A673 (cell line): Measurements from ENCODE around the gene PTX4. TPM values are rescaled to one million over a fixed set of nuclear protein-coding genes. Genes with fewer than 3 reads are reported as not detected.

Experiments
- BruUV-seq: library from RNA; stranded (reverse); fragments of 400-500 nt; replicated peaks from 2 replicates; lab custom pipeline; 2021; lab: Mats Ljungman, UMichigan
- CTCF ChIA-PET: fragments of 300-600 bp; sonication (Branson Sonifier 250); formaldehyde crosslinking; loops from one replicate; lab custom pipeline; 2022; ENCODE audit warnings: antibody characterized with exemption; lab: Charles Lee
- POLR2A ChIA-PET: fragments of 300-600 bp; sonication (Branson Sonifier 250); formaldehyde crosslinking; loops from one replicate; lab custom pipeline; 2022; ENCODE audit warnings: antibody characterized with exemption; ENCODE audit not compliant: low non-redundant PET; lab: Charles Lee
- DNase-seq: peaks from one replicate; pipeline ENCODE4 v3.0.0-alpha.2; 2015; ENCODE audit warnings: low spot score
- H3K27ac ChIP-seq: fragments of 200-600 bp; sonication (generic); 2 replicates; pipeline ENCODE4 v1.5.1; 2016; ENCODE audit warnings: mixed run types, low read depth, mild to moderate bottlenecking, mixed read lengths, antibody characterized with exemption, low read length; ENCODE audit not compliant: poor library complexity, severe bottlenecking
- H3K27me3 ChIP-seq: fragments of 200-600 bp; sonication (generic); replicated peaks from 2 replicates; pipeline ENCODE4 v1.6.1; 2017; ENCODE audit warnings: mixed run types, low read depth, mild to moderate bottlenecking, mixed read lengths, antibody characterized with exemption, low read length; ENCODE audit not compliant: insufficient read depth, poor library complexity
- H3K36me3 ChIP-seq: fragments of 200-600 bp; sonication (generic); 2 replicates; pipeline ENCODE4 v1.6.1; 2016; ENCODE audit warnings: mixed run types, mild to moderate bottlenecking, mixed read lengths, antibody characterized with exemption, low read length; ENCODE audit not compliant: insufficient read depth, poor library complexity, severe bottlenecking
- H3K4me1 ChIP-seq: fragments of 200-600 bp; sonication (generic); 2 replicates; pipeline ENCODE4 v1.6.1; 2017; ENCODE audit warnings: mixed run types, mild to moderate bottlenecking, mixed read lengths, antibody characterized with exemption, low read length; ENCODE audit not compliant: insufficient read depth, poor library complexity, severe bottlenecking
- H3K4me3 ChIP-seq: fragments of 200-600 bp; sonication (generic); 2 replicates; pipeline ENCODE4 v1.5.1; 2016; ENCODE audit warnings: low read depth, mixed run types, mild to moderate bottlenecking, mixed read lengths, low read length; ENCODE audit not compliant: poor library complexity, severe bottlenecking
- H3K9me3 ChIP-seq: fragments of 200-600 bp; sonication (generic); 2 replicates; pipeline ENCODE4 v1.6.1; 2016; ENCODE audit warnings: mixed run types, low read depth, mild to moderate bottlenecking, mixed read lengths, antibody characterized with exemption, low read length; ENCODE audit not compliant: poor library complexity, severe bottlenecking
- CTCF ChIP-seq: fragments of 300-800, 200-600 bp; sonication (generic); conservative IDR thresholded peaks from 2 replicates; pipeline ENCODE4 v1.5.1; 2017; ENCODE audit warnings: low read depth, mild to moderate bottlenecking, antibody characterized with exemption, low read length, moderate library complexity, mixed read lengths
- EZH2 ChIP-seq: fragments of 200-600 bp; sonication (generic); IDR thresholded peaks from 2 replicates; pipeline ENCODE4 v1.6.1; 2017; ENCODE audit warnings: borderline replicate concordance, low read depth, mild to moderate bottlenecking, mixed read lengths, antibody characterized with exemption, low read length; ENCODE audit not compliant: poor library complexity, severe bottlenecking
- intact Hi-C: fragments of 100-400 bp; cut with micrococcal nuclease; formaldehyde crosslinking; loops from one replicate; pipeline ENCODE4 v1.10.0; 2022; ENCODE audit not compliant: unreplicated experiment
- total RNA-seq: library from RNA; stranded (reverse); gene quantifications from 2 replicates; pipeline ENCODE4 v1.2.3, GENCODE V29; 2021

The PTX4 gene
- total RNA-seq, 1 experiment from 2014 or later, result not detected

- ChIA-PET CTCF (no interaction called here), POLR2A (no interaction called here)
- no peak overlapping the region for H3K27ac ChIP-seq
- H3K36me3 ChIP-seq, result peaks cover 3% of the 10 kb centered on the region
- no peak for TF ChIP-seq CTCF
- TF ChIP-seq EZH2, result no peak
- H3K4me1 ChIP-seq, result no peaks in the 10 kb centered on the region
- no peak overlapping the region for H3K4me3 ChIP-seq
- no peak for DNase-seq
- no TSS peak for BruUV-seq
- intact Hi-C loops, result no loop called here
- no peaks in the 10 kb centered on the region for H3K9me3 ChIP-seq
- H3K27me3 ChIP-seq, result no peaks in the 10 kb centered on the region
Observed at GRCh38 chr16:1446296-1447080, 42.3 kb downstream of the PTX4 start.

DNA sequence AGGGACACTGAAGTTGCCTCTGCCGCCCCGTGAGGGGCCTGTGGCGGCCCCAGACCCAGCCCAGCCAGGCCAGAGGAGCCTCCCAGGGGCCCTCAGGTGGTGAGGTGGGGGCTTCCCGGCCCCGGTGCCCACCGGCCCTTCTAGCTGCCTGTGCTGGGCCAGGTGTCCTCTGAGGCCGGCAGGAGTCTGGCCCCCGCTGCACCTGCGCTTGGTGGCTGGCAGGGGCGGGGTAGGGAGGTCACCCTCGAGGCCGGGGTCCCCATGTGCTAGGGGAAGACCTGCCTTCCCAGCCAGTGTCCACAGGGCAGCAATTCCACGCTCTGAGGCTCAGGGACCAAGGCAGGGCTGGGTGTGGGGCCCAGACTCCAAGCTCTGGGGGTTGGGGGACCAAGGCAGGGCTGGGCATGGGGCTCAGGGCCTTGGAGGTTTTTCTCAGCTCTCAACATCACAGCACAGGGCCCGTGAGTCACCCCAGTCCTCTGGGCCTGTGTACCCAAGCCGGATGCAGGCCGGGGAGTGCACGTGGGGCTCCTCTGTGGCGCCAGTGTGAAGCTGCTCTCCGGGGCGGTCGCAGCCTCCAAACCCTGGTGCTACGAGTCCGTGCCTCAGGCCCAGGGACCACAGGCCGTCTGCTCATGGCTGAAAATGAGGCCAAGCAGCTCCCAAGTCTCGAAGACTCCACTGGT, 43.1 kb downstream of the PTX4 start:
- Histone ChIP-seq H3K27ac (no peak overlapping the region), H3K36me3 (peaks cover under 1% of the 10 kb centered on the region), H3K4me1 (no peaks in the 10 kb centered on the region), H3K9me3 (no peaks in the 10 kb centered on the region), H3K27me3 (no peaks in the 10 kb centered on the region), H3K4me3 (no peak overlapping the region)
- BruUV-seq, result no TSS peak
- no peak for DNase-seq
- no peak for TF ChIP-seq EZH2
- no peak for TF ChIP-seq CTCF
- ChIA-PET POLR2A (no interaction called here), CTCF (no interaction called here)
- intact Hi-C loops, result no loop called here

- Histone ChIP-seq H3K27me3 (no peaks in the 10 kb centered on the region), H3K27ac (no peak overlapping the region), H3K4me1 (no peaks in the 10 kb centered on the region), H3K36me3 (no peaks in the 10 kb centered on the region), H3K4me3 (no peak overlapping the region), H3K9me3 (no peaks in the 10 kb centered on the region)
- ChIA-PET POLR2A (no interaction called here), CTCF (no interaction called here)
- intact Hi-C loops, result no loop called here
- TF ChIP-seq CTCF (no peak), EZH2 (no peak)
- BruUV-seq, result no TSS peak
- no peak for DNase-seq
Observed at GRCh38 chr16:1444730-1445517, 43.8 kb downstream of the PTX4 start.
